Activated effector memory CD4-positive, alpha-beta T cell treated with Interleukin-2 at 50 U/mL for 16 hours (primary cell): ENCODE measurements around the gene MAPKAP1.
"Not testable (repeated sequence)": the region's sequence is repeated elsewhere in the genome, so short reads cannot be mapped to it uniquely, and the experiment has no call there.

Experiments used
- DNase-seq: peaks from one replicate; pipeline ENCODE4 v3.0.0-alpha.2; 2020

MAPKAP1 gene

DNA sequence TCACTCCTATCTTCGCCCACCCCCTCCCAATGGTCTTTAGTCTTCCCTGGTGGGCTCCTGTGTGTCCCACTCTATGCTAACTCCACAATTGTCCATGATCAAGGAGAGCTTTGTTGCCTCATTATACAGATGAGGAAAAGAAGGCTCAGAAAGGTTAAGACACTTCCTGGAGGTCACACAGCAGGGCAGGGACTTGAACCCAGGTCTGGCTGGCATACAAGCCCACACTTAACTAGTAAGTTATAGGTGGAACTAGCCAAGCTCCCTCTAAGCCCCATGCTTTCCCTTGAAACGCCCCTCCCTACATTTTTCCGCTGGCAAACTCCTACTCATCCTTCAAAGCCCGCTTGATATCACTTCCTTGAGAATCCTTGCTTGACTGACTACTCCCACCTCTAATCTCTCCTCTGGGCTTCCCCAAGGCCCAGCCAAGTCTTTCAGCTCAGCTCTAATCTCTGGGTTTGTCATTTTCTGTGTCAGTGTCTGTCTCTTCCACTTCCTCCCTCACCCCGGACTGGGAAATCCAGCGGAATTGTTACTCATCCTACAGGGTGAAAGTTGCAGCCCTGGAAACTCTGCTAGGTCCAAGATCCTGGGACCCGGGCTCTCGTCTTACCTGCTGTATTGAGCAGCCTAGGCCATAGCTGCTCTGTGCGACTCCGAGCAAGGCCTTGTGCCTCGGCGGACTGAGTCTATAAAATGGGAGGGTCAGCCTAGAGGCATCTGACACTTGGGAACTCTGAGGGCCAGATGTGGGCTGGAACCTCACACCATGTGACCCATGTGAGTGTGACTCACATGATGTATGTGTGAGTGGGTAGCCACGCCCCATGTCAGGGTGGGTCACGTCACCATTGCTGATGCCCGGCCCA lies 300.8 kb downstream of the MAPKAP1 start:
- no peak for DNase-seq

DNA sequence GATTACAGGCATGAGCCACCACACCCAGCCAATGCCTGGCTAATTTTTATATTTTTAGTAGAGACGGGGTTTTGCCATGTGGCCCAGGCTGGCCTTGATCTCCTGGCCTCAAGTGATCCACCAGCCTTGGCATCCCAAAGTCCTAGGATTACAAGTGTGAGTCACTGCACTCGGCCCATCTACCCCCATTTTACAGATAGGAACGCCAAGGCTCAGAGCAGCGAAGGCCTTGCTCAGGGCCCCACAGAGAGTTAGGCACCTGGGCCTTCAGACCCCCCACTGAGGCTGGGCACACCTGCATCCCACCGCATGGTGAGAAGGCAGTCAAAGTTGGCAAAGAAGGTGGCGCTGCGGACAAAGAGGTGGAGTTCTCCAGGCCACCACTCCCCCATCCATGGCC lies 302.3 kb downstream of the MAPKAP1 start:
- DNase-seq = no peak

DNA sequence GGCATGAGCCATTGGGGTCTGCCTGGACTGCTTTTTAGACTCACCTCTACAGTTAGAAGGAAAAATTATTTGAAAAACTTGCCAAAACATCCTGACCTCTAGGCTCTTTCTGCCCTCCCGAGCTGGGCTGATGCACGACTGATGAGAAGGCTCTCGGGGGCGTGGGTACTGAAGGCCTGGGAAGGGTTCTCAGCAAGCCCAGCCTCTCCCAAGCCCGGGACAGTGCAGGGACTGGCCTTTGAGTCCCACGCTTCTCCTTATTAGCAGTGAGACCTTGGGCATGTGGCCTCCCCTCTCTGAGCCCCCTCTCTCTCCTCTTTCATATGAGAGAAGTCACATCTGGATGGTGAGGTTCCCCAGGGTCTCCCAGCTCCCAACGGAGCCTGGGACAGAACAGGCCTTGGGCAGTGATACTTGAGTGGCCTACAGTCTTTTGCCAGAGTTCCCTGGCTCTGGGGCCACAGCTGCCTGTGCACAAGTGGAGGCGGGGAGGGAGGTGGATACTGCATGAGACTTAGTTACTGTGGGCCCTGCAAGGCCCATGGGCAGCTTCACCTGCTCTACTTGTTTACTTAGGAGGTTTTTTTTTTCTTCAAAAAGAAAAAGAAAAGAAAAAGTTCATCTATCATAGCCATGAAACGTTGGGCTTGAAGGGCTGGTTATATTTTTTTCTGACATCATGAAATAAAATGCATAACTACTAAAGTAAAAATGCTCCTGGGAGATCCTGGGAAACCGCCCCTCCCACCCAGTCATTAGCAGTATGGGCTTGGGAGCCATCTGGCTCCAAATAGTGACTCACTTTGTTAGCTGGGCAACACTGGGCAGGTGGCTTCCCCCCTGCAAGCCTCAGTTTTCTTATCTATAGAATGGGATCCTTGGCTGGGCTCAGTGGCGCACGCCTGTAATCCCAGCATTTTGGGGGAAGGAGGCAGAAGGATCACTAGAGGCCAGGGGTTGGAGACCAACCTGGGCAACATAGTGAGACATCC lies 306.0 kb downstream of the MAPKAP1 start:
- DNase-seq = no peak

DNA sequence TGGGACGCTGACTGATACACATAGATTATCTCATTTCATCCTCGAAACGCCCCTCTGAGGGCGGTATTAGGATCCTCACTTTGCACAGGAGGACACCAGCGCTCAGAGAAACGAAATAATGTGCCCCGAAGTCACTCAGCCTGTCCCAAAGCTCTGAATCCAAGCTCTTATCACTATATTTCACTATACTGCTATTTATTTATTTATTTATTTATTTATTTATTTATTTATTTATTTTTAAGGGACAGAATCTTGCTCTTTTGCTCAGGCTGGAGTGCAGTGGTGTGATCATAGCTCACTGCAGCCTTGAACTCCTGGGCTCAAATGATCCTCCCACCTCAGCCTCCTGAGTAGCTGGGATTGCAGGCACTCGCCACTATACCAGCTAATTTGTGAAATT lies 306.8 kb downstream of the MAPKAP1 start:
- not testable (repeated sequence) for DNase-seq

DNA sequence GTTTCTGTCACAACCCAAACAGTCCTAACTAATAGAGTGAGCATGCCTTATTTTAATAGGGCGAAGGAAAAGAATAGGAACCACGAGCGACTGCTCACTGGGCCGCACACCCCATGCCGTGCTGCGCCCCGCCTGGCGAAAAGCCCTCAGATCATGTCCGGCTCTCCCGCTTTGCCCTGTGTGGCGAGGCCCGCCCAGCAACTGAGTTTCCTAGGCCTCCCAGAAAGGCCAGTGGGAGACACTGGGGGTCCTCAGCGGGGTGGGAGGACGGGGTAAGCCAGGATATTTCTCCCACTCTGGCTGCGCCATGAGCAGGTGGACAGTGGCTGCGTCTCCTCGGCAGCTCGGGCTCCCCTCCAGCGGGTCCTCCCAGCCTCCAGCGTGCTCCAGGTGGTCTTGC lies 307.3 kb downstream of the MAPKAP1 start:
- no peak for DNase-seq

DNA sequence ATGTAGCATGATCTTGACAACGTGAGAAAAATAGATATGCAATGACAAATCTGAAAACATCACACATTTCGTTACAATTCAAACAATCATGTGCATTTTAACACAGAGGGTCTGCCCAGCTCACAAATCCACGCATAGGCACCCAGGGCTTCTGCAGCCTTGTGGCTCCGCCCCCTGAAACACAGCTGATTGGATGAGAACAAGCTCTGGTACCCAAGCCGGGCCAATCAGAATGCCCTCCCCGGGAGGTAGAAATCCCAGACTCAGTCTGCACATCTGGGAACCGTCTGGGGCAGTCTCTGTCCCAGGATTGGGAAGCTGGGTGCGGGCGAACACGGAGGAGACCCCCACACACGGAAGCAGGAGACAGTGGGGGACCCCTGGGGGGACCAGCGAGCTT lies 307.8 kb downstream of the MAPKAP1 start:
- no peak for DNase-seq

DNA sequence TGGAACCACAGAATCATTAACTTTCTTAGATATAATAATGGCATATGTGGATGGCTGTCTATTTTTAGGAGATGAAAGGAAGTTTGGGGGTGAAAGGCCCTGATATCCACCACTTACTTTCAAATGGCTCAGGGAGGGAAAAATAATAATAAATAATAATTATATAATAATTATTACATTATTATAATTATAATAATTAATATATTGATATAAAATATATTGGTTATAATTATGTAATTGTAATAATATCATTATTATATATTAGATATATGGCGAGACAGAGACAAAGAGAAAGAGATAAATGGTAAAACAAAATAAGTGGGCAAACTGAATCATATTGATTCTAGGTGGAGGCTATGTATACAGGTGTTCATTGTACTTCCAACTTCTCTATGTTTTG lies 308.8 kb downstream of the MAPKAP1 start:
- no peak for DNase-seq

DNA sequence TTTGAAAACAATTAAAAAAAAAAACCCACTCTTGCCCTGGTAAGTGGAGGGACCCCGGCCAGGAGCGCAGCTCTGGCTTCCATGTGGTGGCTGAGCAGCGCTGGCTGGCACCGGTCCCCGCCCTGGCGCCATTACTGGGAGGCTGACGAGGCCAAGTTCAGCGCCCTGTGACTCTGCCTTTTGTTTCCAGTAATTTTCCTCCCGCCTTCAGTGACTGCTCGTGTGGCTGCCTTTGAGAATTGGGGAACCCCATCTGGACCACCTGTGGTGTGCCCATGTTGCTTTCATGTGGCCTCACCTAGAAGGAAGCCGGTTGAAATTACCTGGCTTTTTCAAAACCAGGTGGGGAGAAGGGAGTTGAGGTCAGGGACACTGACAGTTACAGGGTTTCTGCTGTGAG lies 309.3 kb downstream of the MAPKAP1 start:
- DNase-seq = no peak

DNA sequence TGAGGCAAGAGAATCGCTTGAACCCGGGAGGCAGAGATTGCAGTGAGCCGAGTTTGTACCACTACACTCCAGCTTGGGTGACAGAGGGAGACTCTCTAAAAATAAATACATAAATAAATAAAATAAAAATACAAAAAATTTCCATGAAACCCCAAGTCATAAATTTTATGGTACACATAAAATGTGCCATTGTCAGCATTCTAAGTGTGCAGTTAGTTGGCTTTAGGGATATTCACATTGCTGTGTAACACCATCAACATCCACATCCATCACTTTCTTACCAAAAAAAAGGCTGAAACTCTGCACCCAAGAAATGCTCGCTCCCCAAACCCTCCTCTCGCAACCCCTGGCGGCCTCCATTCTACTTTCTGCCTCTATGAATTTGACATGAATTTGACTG lies 310.2 kb downstream of the MAPKAP1 start:
- no peak for DNase-seq

DNA sequence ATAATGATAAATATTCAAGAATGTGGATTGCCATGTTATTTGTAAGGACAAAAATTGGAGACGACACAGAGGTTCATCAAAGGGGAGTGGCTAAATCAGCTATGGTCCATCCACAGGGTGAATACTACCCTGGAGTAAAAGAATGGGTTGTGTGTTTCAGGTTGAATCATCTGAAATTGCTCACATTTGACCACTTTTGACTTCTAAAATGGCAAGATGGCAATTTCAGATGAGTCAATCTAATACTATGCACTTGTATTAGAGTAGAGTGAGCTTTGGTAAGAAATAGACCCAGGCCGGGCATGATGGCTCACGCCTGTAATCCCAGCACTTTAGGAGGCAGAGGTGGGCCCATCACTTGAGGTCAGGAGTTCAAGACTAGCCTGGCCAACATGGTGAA lies 313.6 kb downstream of the MAPKAP1 start:
- DNase-seq = no peak

DNA sequence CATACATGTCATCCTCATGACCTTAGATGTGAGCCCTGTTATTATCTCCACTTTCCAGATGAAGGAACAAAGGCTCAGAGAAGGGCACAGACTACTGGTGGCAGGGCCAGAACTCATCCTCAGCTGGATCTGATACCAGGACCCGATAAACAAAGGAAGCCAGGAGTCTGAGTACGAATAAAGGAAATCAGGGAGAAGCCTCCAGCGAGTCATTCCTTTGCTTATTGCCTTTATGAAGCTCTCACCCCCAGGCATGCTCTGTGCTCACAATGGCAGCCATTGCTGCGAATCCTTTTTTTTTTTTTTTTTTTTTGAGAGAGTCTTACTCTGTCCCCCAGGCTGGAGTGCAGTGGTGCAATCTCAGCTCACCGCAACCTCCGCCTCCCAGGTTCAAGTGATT lies 315.3 kb downstream of the MAPKAP1 start:
- DNase-seq = no peak

DNA sequence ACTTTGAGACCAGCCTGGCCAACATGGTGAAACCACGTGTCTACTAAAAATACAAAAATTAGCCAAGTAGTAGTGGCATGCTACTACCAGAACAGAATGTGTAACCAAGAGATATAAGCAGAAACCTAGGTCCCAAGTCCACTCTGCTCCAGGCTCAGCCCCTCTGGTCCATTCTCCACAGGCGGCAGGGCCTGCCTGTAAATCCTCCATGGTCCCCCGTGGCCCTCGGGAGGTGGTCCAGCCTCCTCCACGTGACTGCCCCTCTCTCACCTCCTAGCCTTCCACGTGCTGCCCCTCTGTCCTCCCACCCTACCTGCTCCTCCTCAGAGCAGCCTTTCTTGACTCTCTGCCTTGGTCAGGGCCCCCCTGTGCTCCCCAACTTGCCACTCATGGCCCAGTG lies 318.0 kb downstream of the MAPKAP1 start:
- DNase-seq = no peak

DNA sequence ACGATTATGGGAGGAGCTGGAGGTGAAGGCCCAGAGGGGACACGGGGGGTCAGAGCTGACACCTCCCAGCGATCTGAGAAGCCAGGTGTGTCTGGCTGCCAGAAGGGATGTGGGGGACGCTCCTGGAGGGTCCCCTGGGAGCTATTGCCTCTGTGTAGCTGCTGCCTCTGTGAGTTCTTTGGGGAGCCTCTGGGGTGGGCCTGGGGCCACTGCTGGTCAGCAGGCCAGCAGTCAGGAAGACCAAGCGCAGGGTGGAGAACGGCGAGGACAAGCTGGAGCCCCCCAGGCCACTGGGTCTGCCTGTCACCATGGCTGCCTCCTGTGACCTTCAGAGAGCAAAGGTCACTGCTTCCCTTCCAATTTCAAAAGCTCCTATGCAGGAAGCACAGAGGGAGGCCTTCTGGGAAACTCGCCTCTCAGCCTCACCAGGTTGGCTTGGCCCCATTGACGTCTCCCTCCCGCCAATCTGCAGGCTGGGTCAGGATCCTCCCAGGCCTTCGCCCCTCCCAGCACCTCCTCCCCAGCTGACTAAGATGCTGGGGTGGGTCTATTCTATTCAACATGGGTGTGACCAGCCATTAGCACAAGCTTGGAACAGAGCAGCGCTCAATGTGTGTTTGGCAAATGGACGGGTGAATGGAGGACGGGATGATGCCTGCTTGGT lies 319.0 kb downstream of the MAPKAP1 start:
- no peak for DNase-seq
